ENCODE data around the gene ZNF486. TPM values are rescaled to one million over a fixed set of nuclear protein-coding genes. Genes with fewer than 3 reads are reported as not detected.

The ZNF486 gene
- total RNA-seq, 1 experiment from 2014 or later: 21.1 TPM

GRCh38 chr19:20182222-20182785, 15.3 kb downstream of the ZNF486 start:
- Histone ChIP-seq H3K14ac (ENCODE audit: insufficient read depth, low read length) (no peak overlapping the region), H4K91ac (ENCODE audit: insufficient read length, low read depth, low read length) (no peak overlapping the region), H3K4me2 (ENCODE audit: insufficient read depth, insufficient read length, low read length) (no peak overlapping the region), H2BK120ac (ENCODE audit: low read depth, low read length, poor library complexity, severe bottlenecking) (no peak overlapping the region), H3T11ph (ENCODE audit: low read length) (no peak overlapping the region), H2BK20ac (ENCODE audit: low read depth, low read length, poor library complexity, severe bottlenecking) (no peak overlapping the region), H3K56ac (ENCODE audit: insufficient read length, low read depth, low read length) (no peak overlapping the region), H3K79me2 (ENCODE audit: insufficient read depth, low read length) (no peaks in the 10 kb centered on the region), H4K5ac (ENCODE audit: insufficient read length, low read depth, low read length) (no peak overlapping the region), H3K9me3 (ENCODE audit: control insufficient read depth, low read depth, low read length) (no peaks in the 10 kb centered on the region), H4K20me1 (ENCODE audit: control insufficient read depth, insufficient read depth, insufficient read length) (no peaks in the 10 kb centered on the region), H2BK5ac (ENCODE audit: insufficient read length, low read length) (no peak overlapping the region), H3K79me1 (ENCODE audit: insufficient read depth, low read depth, low read length, poor library complexity, severe bottlenecking) (no peaks in the 10 kb centered on the region), H3K23ac (ENCODE audit: insufficient read length, low read depth, low read length) (no peak overlapping the region), H2BK15ac (ENCODE audit: low read depth, low read length) (no peak overlapping the region), H4K8ac (replicated peaks; ENCODE audit: insufficient read length, low read depth, low read length) (no peak overlapping the region), H3K4ac (ENCODE audit: low read depth, low read length) (no peak overlapping the region), H2AK5ac (ENCODE audit: insufficient read length, low read length) (no peak overlapping the region), H2BK12ac (ENCODE audit: insufficient read length, low read depth, low read length) (no peak overlapping the region), H3K4me1 (ENCODE audit: insufficient read depth, low read length) (no peaks in the 10 kb centered on the region), H3K23me2 (ENCODE audit: insufficient read length, low read depth, low read length, poor library complexity, severe bottlenecking) (no peaks in the 10 kb centered on the region), H3K27me3 (ENCODE audit: insufficient read depth, low read length) (no peaks in the 10 kb centered on the region), H2AFZ (ENCODE audit: low read length) (no peak overlapping the region), H3K18ac (ENCODE audit: insufficient read length, low read depth, low read length) (no peak overlapping the region), H3K27ac (ENCODE audit: insufficient read length, low read depth, low read length) (no peak overlapping the region), H3K9ac (ENCODE audit: extremely low read depth, insufficient read length, low read length) (no peak overlapping the region)
- no peak overlapping the region for H3K4me3 Mint-ChIP-seq
- no peaks in the 10 kb centered on the region for H3K27me3 Mint-ChIP-seq (ENCODE audit: low read depth)
- H3K4me1 Mint-ChIP-seq: peaks cover 0 to 5% of the 10 kb centered on the region in 2 experiments; a peak in 2 of 4 replicates
- peaks cover 1 to 10% of the 10 kb centered on the region in 2 experiments; a peak in 4 of 5 replicates for H3K9me3 Mint-ChIP-seq
- no peak overlapping the region for H3K27ac Mint-ChIP-seq
- no peak for DNase-seq
- TF ChIP-seq CTCF (conservative IDR thresholded peaks at IDR 0.05): no peak
- peaks cover 33 to 48% (median 45%) of the 10 kb centered on the region in 3 experiments for H3K36me3 Mint-ChIP-seq (ENCODE audit: insufficient read depth in 1 of 3, low read depth in 3 of 3)

Measured in H9 (cell line).